ENCODE measurements around the gene BABAM2.

GRCh38 chr2:27942612-27943547 lies 52.4 kb downstream of the BABAM2 start:
- no peak for TF ChIP-seq EZH2phosphoT487 (IDR thresholded peaks at IDR 0.05; ENCODE audit: insufficient read depth, low read depth)
- no peak for TF ChIP-seq EZH2 (IDR thresholded peaks at IDR 0.05; ENCODE audit: insufficient read depth, poor library complexity, severe bottlenecking)
